GM21390 (cell line): ENCODE measurements around the gene RFTN1.

Experiments
- ATAC-seq: cut with Tn5 transposase; IDR thresholded peaks from one replicate; pipeline ENCODE4 v1.9.1; 2021; ENCODE audit not compliant: unreplicated experiment

The RFTN1 gene

DNA sequence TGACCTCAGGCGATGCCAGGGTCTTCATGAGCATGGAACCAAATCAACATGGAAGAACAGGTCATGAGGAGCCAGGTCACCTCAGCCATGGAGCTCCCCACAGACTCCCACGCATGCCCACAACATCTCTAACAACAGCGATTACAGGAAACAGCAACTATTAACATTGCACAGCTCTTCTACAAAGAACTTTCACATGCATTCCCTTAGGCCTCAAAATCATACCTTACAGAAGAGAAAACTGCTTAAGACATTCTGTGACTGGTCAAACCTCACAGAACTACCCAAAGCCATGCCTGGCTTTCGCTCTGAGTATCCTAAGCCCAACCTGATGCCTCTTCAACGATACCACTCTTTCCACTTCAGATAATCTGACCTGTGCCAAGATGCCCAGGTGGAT is 130.7 kb downstream of the RFTN1 start:
- peak; percentile 59 for ATAC-seq

DNA sequence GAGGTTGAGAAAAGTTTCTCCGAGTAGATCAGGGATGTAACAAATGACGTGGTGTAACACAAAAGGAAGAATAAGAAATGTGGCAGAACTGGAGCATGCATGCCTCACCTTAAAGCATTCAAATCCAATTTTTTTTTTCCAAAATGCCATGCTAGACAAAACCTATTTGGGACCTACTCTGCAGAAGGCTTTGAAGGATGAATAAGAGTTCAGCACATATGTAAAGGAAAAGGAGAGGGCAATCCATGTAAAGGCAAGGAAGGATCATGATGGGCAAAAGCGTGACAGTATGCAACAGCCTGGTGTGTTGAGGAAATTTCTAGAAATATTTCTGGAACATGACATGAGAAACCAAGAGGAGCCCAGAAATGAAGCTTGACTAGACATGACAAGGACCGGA is 132.1 kb downstream of the RFTN1 start:
- no peak for ATAC-seq

DNA sequence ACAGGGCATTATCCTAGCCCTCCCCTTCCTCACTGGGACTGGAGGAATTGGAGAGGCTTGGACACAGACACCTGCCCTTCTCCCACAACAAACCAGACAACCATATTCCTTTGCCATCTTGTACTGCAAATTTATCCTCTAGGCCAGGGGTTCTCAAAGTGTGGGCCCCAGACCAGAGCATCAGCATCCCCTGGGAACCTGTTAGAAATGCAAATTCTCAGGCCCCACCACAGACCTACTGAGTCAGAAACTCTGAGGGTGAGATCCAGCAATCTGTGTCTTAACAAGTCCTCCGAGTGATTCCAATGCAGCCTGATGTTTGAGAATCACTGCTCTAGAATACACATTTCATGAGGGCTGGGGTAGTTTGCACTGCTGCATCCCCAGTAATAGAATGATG is 133.1 kb downstream of the RFTN1 start:
- ATAC-seq = no peak

DNA sequence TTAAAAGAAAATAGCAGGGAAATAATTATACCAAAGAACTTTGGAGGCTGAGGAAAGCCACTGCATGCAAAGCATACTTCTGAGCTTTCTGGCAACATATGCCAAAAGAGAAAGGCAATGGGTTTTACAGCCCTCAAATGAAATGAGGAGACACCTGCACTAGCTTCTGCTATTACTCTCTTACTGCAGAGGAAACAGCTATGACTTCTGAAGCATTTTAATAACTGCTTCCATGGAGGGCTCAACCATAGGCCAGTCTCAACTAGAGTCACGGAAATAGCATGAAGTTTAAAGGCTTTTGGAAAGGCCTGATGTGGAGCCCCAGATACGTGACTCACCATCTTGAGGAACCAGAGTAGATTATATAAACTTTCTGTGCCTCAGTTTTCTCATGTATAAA is 133.7 kb downstream of the RFTN1 start:
- ATAC-seq = no peak

DNA sequence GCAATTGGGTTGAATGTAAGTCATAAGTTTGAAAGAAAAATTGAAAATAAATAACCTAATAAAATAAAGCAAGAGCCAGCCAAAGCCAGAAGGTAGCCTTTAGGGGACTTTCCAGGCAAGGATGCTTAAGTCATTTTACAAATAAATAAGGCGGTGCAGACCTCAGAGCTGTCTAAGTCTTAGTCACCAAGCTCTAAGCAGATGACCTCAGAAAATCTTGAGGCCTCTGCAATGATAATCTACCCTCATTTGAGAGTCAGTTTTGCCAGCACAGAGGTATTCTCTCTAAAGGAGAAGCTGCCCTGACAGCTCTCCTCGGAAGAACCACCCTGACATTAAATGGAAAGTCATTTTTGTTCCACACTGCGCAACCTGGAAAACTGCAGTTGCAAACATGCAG is 134.6 kb downstream of the RFTN1 start:
- ATAC-seq = peak; percentile 36

DNA sequence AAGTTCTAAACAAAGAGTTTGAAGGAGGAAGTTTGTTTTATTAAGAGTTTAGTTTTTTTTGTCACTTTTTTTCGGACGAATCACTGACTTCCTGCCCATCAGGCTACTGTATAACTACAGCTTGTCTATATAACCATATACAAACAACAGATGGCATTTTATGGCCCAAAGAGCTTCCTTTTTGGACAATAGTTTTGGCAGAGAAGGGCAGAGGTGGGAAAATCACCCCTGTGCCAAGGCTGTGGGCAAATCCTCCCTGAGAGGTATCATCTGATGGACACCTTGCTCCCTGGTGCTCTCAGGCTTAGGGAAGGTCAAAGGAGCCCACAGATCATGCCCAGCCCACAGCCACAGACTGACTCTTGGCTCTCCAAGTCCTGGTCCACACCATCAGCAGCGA is 135.1 kb downstream of the RFTN1 start:
- ATAC-seq = no peak

DNA sequence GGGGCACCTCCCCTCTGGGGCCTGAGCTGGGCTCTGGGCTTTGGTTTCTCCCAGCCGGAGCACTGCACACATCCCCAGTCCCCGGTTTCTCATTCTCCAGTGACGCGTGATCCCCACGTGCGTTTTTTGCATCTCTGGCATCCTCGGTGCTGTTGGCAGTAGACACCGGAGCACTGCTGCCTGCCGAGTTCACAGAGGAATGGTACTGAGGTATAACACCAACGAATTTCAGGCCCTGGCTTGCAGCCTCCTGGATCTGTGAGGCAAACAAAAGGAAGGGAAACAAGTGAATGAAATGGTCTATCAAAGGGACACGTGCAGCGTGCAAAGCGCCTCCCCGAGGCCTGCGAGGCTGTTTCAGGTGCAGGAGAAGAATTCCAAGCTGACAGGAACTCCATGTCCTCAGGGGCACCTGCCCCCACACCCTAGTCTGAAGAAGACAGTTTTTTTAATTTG is 135.6 kb downstream of the RFTN1 start:
- ATAC-seq = no peak

DNA sequence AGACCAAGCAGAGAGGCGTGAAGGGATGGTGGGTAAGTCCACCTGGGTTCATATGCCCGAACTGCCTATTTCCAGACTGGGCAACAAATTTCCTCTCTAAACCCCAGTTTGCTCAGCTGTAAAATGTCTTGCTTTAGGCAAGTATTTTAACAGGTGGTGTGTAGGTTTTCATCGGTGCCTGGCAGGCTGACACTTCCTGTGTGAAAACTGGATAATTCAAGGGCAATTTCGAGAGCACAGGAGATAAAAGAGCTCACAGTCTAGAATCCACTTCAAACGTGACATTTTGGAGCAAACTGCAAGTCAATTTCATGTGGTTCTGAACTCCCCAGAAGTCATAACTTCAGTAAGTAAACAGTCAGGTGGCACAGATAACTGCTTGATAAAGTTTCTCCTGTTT is 136.3 kb downstream of the RFTN1 start:
- ATAC-seq = no peak

DNA sequence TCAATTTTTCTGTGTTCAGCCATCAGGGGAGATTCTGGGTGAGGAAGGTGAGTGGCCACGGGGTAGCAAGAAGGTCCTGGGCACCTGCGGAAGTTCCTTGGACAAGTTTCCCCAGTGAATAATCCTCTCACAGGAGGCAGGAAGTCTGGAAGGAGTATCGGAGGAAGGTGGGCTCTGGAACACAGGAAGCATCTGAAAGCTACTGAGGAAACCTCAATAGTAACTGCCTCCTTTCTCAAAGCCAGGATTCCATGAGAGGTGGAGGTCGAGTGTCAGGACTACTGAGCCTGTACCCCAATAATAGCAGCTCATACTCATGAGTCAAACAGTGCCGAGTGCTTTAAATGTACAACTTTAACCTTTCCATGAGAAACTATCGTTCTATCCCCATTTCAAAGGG is 137.6 kb downstream of the RFTN1 start:
- no peak for ATAC-seq

DNA sequence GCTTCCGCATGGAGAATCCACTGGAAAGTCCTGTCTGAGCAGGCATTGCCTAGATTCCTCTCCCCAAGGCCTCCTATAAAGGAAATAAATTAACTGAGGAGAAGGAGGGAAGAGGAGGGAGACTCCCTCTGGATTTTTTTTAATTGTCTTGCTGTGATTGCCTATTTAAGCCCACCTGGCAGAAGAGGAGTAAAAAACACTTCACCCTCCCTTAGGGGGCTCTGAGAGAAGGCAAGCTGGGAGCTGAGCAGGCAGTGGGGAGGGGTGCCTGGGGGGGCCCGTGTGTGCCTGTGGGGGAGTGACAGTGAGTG is 138.6 kb downstream of the RFTN1 start:
- no peak for ATAC-seq

DNA sequence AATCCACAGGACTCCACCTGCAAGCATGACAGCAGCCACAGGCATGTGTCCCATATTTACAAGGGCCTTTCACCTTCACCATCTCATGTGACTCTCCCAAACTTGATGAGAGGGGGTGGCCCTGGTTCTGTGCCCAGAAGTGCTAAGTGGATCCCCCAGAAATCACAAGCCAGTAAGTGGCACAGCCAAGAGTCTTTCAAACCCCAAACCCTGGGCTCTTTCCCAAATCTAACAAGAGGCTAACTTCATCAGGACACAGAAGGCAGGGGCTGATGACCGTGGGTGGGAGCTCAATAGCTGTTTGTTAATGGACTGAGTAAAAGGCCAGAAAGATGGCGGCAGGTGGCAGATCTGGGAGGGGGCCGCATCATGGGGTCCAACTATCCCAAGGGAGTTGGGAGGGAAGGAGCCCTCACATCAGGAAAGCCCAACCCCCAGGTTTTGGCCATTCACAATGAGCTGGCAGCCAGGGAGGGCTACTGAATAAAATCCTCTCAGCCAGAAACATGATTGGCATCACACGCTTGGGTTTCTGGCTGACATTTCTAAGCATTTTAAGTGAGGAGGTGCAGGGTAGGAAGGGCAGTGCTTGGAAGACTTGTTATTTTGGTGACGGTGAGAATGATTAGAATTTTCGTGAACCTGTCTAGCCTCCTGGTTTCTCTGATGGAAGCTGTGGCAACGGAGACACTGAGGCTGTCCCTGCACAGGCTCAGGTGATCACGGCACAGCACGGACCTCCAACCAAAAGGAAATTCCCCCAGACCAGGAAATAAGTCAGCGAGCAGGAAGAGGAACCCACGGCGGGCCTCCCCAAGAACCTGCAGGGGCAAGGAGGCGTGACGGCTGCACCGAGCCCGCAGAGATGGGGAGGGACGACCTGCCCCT is 139.2 kb downstream of the RFTN1 start:
- ATAC-seq = peak; percentile 29

DNA sequence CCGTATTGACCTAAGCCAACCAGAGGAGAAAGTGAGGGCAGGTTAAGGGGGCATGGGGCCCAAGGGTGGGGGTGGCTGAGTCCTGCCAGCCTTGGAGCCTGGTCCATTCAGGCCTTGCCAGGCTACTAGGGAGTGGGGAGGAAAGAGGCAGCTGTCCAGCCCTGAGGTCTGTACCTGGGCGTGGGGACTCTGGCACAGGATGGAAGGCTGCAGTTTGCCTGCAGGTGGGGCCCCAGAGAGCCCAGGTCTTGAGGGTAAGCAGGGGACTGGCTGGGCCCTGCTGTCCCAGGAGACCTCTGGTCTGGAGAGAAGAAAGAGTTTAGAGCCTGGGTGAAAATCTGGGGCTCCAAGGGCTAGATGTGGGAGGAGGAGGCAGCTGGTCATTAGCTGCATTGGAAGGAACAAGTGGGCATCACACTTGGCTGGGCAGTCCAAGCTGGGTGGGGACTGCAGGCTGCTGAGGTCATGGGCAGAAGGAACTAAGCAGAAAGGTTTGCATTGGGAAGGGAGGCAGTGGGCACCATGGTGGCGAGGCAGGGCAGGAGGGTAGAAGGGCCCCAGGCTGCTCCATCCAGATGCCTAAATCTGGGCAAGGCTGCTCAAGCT is 140.1 kb downstream of the RFTN1 start:
- ATAC-seq = no peak

DNA sequence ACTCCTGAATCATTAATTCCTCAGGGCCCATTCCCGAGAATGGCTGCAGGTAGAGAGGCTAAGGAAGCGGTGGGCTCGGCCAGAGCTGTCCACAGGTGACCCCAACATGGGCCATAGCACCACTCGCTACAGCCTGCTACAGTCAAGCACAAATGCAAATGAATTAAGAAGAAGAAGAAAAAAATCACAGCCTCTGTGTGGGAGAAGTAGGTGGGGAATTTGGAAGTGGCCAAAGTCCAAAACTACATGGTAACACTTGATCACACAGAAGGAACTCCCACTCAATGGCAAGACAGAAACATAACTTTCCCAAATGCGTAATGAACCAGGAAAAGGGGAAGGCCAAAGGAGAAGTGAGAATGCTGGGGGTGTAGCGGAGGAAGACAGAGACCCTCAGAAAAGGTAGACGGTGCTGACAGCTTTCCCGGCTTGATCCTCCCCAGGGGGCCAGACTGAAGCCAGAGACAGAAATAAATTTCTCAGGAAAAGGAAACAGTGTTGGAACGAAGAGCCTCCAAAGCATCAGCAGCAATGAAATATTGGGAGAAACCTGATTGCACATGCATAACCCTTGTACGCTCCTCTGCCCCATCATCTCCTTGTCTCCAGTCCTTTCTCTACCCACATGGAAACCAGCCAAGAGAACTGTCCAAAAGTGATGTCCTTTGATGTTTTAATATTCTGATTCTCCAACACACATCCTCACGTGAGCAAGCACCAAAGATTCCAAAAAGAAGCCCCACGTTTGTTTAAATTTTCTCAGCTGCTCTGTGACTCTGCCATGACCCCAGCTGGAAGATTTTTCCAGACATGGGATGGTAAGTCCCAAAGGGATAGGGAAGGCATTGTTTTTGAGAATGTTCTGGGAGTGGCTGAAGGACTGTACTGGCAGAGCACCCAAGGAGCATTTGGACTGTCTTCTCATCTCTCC is 140.9 kb downstream of the RFTN1 start:
- ATAC-seq = no peak

DNA sequence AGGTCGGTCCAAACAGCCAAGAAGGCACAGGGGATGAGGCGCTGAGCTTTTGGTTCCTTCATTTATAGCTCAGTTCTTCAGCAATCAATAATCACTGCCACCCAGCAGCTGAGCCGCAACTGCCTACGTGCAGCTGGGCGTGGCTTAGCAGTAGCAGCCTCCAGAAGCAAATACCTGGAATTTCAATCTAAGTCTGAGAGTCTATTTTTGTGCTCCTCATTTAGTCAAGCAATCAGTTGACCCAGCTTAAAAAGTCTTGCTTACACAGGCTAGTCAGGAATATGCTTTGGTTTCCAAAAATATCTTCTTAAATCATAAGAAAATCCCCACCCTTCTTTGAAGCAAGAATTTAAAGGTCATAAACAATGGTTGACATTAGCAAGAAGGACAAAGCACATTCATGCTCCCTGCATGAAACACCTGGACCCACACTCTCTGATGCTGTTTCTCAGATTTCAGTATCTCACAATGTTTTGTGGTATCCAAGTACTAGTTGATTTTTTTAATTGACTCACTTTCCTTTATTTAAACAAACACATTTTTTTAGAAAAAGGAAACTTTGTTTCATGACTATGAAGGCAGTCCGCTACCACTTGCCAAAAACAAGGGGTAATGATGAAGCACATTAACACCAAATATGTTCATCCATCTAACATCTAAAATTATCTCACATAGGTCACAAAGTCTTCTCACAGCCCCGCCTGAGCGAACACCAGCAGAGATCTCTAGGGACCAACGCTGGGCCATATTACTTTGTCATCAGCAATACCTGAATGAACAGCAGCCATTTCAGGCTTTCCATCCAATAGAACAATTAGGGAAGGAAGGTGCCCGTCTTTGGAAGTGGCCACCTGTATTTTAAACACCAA is 142.4 kb downstream of the RFTN1 start:
- peak; percentile 28 for ATAC-seq

DNA sequence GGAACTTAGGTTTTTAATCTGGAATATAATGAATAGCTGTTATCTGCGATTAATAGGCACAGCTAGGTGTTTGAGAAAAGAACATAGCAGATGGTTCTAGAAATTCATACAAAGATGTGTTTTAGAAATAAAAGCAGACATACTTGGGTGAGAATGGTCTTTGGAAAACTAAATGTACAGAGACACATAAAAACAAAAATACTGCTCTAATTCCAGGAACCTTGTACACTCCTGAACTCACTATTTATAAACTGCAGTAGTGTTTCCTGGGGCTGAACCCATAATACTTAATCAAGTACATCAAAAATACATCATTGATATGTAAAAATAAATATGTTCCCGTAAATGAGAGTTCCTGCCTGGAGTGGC is 143.0 kb downstream of the RFTN1 start:
- ATAC-seq = no peak

DNA sequence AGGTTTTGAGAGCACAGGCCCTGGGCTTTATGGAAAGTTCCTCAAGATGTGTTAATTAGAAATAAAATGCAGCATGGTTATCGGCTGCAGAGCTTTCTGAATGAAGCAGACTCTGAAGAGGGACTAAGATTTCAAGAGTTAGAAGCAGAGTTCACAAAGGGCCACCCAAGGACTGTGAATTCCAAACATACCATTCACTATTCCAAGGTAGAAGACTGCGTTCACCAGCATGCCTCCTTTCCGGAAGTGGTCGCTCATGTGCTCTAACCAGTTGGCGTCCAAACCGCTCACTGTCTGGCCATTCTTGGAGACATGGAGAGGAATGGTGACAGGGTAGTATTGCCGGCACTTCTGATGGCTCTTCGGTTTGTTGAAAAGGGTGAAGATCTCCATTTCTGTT is 143.6 kb downstream of the RFTN1 start:
- no peak for ATAC-seq

DNA sequence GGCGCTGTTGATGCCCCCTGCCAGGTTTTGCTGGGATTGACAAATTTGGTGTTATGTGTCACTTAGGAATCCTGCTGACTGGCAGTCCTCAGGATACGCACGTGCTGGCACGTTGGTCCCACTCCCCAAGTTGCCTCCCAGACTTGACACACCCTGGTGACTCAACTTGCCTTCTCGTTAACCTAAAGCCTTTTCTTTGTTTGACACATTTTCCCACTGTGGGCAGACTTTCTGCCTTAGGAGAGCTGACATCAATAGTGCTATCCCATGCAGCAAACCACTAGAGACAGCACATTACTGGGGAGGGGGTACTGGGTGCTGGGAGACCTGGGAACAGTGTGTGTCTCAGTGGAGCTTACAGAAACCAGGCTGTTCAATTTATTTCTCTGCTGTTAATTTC is 144.2 kb downstream of the RFTN1 start:
- ATAC-seq = no peak

DNA sequence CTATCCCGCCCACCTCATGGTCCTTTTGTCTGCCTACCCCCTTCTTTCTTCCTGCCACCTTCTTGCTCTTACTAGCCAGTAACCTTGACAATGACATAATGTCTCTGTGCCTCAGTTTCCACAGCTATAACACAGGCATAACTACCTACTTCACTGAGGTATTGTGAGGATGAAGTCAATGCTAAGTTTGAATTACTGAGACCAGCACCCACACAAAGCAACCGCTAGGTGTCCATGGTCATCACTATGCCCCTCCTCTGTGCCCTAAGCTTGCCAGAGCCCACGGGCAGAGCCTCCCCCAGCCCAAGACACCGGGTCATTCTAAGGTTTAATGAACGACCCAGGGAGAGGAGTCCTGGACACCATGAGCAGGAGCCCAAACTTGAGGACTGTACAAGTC is 146.9 kb downstream of the RFTN1 start:
- ATAC-seq = no peak

DNA sequence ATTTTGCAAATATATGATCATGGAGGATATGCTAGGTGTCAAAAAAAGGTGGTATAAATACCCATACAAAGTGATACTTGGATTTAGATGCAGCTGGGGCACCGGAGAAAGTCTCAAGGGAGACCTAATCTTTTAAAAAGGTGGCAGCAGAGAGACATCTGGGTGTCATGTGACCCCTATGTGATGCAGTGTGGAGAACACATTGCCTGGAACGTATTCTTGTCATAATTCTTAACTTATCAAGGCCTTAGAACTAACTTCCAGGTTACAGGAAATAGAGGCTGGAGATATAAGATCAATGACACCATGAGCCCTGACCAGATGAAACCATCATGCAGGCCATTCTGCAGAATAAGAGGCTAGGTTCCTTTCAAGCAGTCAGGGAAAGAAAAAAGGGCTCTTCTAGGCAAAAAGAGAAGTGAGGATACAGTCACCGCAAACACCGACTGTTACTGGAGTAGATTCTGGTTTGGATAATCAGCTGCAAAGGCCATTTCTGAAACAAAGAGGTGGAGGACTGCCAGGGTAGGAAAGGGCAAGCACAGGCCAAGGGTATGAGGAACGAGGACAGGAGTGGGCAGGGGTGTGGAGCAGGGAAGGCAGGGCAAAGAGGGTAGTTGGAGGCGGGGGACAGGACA is 147.9 kb downstream of the RFTN1 start:
- ATAC-seq = no peak

DNA sequence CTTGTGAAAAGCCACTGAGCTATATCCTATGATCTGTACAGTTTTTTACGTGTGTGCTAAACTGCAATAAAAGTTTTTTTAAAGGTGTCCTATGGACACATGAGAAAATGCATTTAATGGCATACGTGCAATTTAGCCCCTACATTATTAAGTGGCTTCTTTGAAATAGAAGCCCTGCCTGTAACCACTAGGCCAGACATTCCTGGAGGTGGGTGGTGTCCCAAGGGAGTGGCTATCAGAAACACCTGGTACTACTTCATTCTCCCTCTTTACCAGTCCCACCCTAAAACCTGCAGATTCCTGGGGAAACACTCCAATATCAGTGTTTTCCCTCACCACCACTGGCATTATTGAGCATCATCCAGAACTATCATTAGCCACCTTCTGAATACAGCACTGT is 148.5 kb downstream of the RFTN1 start:
- ATAC-seq = no peak
